Measurements from ENCODE around the gene TBC1D4. TPM values are rescaled to one million over a fixed set of nuclear protein-coding genes. Genes with fewer than 3 reads are reported as not detected.
"Not testable (repeated sequence)": the region's sequence is repeated elsewhere in the genome, so short reads cannot be mapped to it uniquely, and the experiment has no call there.

Gene TBC1D4
- total RNA-seq, 1 donor from 2014 or later: 84.9 TPM

GRCh38 chr13:75264611-75265010 is 217.4 kb downstream of the TBC1D4 start:
- DNase-seq (ENCODE audit: low spot score): no peak
- intact Hi-C loops (cut with DNase I): no loop called here

DNA sequence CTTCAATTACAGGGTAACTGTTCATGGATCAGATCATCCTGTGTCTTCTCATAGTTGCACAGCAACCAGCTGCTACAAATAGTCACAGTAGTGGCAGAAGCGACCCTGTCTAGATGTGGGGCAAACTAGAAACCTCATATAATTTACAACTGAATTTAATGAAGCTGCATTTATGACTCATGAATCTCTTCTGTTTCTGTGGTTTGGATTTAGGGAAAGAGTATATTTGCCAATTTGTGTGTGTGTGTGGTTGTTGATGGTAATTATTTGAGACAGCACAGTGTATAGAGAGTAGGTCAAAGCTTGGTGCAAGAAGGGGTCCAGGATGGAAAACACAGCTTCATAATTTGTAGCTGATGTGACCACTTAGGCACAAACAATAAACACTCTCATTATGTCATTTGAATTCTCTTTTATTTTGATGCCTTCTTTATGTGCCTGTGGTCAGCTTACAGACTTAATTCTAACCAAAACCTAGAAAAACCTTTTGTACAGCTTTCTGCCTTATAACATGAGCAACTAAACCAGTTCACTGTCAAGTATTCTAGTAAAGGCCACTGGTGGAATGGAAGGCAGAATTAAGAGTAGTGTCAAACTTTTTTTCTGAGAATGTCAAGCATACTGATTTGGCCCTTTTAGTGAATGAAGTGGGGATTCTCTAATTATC is 218.1 kb downstream of the TBC1D4 start:
- DNase-seq (ENCODE audit: low spot score): no peak
- intact Hi-C loops (cut with DNase I): no loop called here

- intact Hi-C loops (cut with DNase I): no loop called here
- DNase-seq (ENCODE audit: low spot score): no peak
These were observed 223.7 kb downstream of the TBC1D4 start for GRCh38 chr13:75258159-75258782.

DNA sequence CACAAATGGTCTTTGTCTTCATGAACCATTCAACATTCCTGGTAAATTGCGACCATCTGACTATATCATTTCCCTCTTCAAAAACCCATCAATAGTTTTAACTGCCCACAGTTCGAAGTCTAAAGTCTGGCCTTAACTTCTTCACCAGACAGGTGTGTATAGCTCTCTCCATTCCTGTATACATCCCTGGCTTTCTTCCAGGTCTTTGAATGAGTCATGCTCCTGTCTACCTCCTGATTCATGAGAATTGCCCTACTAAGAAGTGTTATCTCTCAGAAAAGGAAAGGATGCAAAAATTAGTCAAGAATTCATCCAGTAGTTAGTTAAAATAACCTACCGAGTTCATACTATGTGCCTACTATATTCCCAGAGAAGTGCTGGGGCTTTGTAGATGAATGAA is 225.0 kb downstream of the TBC1D4 start:
- intact Hi-C loops (cut with DNase I): no loop called here
- no peak for DNase-seq (ENCODE audit: low spot score)

DNA sequence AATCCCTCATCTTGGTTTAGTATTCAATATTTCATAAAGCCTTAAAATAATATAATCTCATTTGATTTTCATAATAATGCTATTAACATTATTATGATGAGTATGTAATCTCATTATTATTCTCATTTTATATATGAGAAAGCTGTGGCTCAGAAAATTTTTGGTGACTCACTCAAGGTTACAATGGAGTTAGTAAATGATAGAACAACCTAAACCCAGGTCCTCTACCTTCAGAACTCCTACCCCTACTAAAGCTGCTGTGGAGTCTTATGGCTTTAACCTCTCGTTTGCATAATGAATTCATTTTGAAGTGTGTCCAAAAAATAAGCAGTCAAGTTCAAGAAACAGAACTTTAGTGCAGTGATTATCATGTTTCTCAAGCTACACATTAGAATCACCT is 226.3 kb downstream of the TBC1D4 start:
- DNase-seq (ENCODE audit: low spot score): no peak
- intact Hi-C loops (cut with DNase I): no loop called here

DNA sequence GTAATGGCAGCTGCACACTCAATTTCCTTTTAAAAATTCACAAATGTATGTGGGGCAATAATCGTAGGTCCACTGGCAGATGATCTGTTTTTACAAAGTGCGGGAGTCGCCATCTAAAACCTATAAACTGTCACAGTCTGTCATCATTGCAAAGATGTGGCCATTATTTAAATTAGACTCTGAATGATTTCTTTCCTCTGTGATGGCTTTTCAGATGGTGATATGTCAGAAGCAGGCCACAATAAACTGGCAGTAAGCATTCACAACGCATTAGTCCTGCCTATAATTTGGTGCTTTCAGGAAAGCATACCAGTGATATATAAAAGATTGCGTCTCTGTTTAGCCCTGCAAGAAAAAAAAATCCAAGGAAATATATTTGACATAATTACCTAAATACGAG is 226.8 kb downstream of the TBC1D4 start:
- intact Hi-C loops (cut with DNase I): no loop called here

DNA sequence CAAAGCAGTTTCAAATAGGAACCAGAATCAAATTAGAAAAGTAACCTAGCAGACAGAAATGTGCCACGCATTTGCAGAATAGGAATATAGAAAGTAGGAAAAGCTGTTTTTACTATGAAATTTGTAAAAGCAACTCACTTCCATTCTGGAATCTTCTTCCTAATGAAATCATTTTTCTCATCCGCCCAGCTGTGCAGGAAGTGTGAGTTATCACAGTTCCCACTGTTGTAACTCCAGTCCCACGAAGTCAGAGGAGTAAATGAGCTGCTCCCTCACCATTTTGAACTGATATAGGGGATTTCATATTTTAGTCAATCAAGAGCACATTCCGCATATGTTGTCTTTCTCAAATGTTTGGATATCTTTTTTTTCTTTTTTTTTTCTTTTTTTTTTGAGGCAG is 230.8 kb downstream of the TBC1D4 start:
- intact Hi-C loops (cut with DNase I): no loop called here
- no peak for DNase-seq (ENCODE audit: low spot score)

More for the DNA sequence above, 226.8 kb downstream of the TBC1D4 start:
- DNase-seq (ENCODE audit: low spot score): no peak

DNA sequence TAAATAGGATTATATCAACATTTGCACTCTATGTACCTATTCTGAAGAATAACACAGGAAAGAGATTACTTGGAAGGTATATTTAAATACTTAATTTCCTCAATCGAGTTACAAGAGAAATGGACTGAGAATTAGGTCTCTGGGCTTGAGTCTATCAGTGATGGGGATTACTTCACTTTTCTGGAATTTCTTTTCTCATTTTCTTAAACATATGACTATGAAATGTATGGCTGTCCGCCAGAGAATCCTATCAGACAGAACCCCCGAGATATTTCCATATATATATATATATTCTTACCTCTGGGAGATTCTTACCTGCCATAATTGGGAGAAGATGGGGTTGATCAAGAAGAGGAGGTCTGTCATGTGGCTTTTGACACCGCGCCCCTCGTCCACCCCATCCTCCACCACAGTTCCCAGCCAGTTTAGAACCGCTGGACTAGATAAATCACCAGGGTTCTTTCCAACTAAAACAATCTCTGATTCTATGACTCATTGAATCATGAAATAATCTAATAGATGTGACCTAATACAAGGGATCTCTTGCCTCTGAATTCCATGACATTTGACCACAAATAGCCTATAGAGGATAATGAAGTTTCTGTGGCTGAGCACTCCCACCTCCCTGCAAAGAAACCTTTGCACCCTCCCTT is 231.3 kb downstream of the TBC1D4 start:
- DNase-seq (ENCODE audit: low spot score): no peak
- intact Hi-C loops (cut with DNase I): no loop called here

DNA sequence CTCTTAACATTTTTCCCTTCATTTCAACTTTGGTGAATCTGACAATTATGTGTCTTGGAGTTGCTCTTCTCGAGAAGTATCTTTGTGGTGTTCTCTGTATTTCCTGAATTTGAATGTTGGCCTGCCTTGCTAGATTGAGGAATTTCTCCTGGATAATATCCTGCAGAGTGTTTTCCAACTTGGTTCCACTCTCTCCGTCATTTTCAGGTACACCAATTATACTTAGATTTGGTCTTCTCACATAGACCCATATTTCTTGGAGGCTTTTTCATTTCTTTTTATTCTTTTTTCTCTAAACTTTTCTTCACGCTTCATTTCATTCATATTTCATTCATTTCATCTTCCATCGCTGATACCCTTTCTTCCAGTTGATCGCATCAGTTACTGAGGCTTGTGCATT is 236.4 kb downstream of the TBC1D4 start:
- intact Hi-C loops (cut with DNase I); DNase-seq (ENCODE audit: low spot score): not testable (repeated sequence)

- intact Hi-C loops (cut with DNase I); DNase-seq (ENCODE audit: low spot score): not testable (repeated sequence)
These were observed 241.7 kb downstream of the TBC1D4 start for GRCh38 chr13:75240240-75240639.

DNA sequence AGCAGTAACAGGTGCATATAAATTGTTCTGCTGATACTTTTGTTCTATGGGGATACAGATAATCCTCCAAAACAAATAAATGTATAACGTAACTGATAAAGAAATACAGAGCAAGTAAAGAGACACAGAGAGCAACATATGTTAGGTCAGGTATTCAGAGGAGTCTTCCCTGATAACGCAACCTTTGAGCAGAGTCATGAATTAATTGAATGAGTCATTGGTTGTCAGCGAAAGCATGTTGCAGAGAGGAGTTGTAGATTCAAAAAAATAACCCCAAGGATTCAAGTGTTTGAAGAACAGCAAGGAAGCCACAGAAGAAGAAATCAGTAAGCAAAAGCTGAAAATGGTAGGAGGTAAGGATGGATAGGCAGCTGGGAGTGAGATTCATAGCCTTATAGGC is 245.2 kb downstream of the TBC1D4 start:
- intact Hi-C loops (cut with DNase I): no loop called here
- DNase-seq (ENCODE audit: low spot score): no peak

Other genes with a start within 250 kb of the TBC1D4 start
- gene COMMD6, start 55.7 kb upstream of the TBC1D4 start, total RNA-seq: 127 TPM
- 22.9 TPM for gene UCHL3, start 67.6 kb upstream of the TBC1D4 start, total RNA-seq
- gene LMO7, start 154.2 kb upstream of the TBC1D4 start, total RNA-seq: 473 TPM

Data from cardiac septum (tissue), 1 donor.